HG02943 (cell line): ENCODE data around the gene PLEKHG3.

Source experiments
- ATAC-seq: cut with Tn5 transposase; IDR thresholded peaks from one replicate; pipeline ENCODE4 v1.9.1; 2021; ENCODE audit warnings: mild to moderate bottlenecking, low read depth, moderate library complexity; ENCODE audit not compliant: unreplicated experiment

Gene PLEKHG3

DNA sequence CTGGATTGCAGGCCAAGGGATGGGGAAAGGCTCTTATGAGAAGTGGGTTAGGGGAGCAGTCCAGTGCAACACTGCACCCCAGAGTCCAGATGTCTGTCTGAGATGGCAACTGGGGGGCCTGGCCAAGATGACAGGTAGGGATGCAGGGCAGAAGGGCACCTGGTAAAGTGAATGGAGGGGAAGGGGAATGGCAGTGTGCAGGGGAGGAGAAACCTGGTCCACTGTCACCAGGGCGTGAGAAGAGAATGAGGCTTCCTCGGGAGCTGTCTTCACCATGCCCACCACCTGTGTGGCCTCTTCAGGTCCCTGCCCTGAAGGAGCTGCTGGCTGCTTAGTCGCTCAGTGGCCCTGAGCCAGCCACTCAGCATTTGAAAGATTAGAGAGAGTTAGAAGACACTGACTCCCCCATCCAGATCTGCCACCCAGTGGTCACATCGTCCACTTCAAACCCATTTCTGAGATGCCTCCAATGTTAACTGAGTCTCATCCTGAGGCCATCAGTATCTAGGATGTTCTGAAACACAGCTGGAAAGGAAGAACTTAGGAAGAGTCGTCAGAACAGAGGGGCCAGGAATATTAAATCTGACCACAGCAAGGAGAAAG is 57.3 kb downstream of the PLEKHG3 start:
- ATAC-seq: no peak

DNA sequence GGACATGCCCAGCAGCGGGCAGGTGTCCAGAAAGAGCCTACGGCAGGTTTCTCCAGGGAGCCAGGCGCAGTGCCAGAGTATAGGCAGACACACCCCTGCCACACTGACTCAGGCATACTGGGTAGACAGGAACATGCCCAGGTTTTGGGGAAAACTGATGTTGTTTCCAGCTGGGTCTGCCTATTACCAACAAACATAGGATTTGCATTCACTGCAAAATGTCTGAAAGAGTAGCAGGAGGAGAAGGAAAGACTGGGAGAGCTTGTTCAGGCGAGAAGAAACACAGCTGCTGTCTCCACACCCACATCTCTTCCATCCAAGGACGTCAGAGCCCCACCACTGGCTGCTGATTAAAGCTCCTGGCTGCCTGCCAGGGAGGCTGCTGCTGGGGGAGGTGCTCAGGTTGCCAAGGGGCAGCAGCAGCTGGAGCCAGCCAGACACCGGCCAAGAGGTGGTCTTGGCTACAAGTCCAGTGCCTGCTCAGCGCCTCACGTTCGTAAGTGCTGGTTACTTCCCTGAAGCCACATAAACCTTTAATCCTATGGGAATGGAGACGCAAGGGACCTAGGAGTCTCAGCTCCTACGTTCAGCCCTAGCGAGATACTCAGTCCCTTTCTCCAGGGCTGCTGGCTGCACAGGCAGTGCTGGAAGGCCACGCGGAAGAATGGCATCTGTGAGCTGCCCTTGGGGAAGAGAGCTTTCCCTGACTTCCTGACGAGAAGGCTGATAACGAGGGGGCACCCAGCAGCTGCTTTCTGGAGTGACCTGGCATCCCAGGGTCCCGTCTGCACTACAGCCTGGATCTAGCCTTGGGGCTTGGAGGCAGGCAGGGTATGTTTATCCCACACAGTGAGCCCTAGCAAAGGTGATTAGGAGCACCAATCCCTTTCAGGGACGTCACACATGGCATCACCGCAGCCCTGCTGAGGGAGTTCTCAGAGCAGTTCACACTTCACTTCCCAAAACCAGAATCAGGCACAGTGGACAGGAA is 58.1 kb downstream of the PLEKHG3 start:
- ATAC-seq: no peak

DNA sequence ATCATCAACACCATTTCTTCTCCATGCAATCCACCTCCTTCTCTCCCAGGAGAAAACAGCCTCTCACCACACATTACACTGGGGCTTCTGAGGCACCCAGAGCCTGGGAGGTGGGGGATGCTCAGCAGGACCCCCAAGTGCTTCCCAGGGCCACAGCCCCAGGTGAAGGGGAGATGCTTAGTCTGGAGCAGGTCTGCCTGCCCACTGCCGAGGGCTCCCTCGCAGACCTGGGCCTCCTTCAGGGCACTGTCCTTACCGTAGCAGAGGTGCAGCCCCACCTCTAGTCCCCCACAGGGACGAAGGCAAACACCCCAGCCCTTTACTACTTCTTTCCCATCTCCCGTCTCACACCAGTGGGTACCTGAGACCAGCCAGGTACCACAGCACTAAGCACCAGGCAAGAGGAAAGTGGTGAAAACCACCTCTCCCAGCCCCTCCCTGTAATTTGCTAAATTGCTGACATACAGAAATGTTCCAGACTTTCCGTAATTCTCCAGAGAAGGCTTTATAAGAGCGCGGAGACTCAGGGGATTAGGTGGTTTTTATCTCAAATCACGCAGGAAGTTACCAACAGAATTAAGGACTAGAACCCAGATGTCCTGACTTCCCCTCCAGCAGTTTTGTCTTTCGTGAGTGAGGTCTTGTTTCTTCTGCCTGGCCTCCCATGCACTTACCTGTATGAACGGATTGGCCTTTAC is 59.0 kb downstream of the PLEKHG3 start:
- no peak for ATAC-seq

DNA sequence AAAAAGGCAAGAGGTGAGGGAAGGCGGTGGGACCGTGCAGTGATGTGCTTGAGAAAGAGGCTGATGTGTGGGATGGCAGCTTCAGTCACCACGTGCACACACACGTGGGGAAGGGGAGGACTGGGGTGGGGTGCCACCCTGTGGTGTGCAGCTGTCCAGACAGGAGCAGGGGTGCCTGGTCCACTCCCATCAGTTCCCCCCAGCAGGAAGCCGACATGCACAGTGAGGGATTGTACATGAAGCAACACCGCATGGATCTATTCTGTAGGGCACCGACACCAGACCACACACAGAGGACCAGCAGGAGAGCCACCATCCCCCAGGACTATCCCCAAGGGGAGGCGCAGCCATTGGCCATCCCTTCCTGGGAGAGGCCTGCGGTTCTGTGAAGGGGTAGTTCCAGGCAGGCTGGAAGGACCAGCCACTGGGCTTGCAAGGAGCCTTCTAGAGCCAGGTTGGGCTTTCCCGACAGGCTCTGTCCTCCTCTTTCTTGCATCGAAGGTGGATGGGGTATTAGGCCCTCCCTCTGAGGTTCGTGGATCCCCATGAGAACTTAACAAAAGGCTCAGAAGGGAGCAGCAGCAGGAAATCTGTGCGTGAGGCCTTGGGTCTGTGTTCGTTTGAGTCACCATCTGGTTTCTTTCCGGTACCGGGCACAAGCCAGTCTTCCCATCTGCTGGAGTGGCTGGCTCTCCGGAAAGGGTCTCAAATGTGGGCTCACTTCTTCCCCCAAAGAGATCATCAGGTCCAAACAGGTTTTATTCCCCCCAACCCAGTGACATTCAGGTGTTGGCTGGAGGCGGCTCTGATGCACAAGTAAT is 59.8 kb downstream of the PLEKHG3 start:
- ATAC-seq: no peak

DNA sequence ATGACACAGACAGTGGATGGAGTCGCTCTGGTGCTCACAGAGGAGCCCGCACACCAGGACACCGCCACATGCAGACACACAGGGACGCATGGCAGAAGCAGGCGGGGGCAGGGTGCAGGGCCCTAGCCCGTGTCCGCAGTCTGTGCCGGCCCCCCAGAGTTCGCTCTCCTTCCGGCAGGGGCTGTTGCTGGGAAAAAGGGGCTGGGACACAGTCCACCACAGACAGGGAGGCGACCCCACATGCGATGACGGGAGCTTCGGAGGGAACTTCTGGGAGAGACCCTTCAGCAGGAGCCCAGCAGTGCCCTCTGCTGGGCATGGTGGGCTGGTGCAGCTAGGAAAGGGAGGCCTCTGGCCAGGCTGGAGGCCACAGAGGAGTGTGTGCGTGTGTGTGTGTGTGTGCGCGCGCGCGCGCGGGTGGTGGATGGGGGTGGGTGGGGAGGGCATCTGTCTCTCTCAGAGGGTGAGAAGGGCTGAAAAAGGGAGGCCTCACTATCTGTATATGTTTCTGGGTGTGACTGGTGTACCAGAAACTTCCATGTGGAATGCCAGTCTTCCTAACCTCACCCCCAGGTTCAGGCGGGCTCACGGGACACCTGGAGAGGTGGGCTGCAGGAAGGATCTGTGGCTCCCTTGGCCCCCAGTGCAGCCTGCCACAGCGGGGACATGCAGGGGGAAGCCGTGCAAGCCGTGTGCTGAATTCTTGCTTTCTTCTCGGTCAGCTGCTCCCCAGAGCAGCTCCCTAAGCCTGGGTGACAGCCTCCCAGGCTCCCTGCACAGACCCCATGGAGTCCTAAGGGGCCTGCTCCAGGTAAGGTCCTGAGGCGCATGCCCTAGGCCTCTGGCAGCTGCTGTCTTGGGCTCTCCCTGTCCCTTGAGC is 60.7 kb downstream of the PLEKHG3 start:
- no peak for ATAC-seq

DNA sequence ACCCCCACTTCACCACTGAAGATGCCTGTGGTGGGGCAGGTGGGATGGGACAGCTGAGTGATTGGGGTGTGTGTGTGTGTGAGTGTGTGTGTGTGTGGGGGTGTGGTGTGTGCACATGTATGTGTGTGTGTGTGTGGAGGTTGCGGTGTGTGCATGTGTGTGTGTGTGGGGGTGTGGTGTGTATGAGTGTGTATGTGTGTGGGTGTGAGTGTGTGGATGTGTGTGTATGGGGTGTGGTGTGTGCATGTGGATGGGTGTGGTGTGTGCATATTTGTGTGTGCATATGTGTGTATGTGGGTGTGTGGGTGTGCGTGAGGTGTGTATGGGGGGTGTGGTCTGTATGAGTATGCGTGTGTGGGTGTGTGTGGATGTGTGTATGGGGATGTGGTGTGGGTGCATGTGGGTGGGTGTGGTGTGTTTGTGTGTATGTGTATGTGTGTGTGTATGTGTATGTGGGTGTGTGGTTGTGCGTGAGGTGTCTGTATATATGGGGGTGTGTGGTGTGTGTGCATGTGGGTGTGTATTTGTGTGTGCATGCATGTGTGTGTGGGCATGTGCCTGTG is 61.6 kb downstream of the PLEKHG3 start:
- no peak for ATAC-seq

DNA sequence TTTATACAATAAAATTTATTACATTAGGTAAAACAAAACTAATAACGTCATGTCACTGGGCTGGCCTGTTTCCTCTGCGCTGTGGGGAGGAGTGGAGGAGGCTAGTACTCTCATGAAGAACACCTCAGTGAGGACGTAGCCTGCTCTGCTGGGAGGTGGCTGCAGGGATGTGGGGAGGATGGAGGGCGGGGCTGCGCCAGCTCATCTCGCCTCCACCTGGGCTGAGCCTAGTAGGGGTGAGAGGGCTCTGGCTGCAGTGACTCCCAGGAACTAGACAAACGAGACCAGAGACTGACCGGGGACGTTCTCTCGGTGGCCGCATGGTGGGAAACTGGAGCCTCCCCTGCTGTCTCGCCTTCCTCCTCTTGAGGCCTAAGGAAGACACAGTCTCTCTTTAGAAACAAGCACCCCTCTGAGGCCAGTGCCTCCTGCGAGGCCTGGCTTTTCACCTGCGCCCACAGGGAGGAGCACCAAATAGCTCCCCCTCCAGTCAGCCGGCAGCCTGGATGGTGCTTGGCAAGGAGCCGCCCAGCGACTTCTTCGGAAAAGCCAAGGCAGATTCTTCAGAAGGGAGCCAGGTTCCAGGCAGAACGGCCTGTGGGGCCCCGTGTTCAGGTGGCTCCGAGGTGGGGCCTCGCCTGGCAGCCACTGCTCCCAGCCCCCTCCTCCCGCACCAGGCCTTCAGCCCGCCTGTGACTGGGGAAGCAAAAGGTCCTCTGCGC is 62.4 kb downstream of the PLEKHG3 start:
- no peak for ATAC-seq

DNA sequence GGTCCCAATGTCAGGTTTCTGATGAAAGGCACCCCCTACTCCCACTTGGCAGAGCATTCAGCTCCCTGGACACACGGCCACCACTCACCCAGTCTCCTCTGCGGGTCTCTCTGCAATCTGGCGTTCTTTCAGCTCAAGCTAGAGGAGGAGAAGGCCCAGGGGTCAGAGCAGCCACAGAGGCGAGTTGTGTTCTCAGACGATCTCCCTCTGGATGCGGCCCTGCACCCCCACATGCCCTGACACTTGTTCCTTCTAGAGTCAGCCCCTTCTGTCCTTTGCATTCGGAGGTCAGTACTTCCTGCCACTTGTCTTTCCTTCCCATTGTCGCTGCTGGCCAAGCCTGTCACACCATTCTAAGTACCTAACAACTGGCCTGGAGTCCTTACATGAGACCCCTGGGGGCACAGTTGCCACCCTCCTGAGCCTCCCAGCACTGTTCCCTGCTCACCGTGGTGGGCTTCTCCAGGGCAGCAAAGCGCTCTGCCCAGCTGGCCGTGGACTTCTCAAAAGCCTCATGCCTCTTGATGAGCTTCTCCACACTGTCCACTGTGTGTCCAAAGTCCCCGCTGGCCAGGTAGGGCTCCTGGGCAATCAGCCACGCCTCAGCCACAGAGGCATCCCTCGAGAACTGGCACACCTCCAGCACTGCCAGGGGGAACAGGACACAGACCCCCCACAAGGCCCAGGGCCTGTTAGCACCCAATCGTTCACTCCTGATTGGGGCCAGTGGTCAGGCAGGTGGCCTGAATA is 63.2 kb downstream of the PLEKHG3 start:
- ATAC-seq: no peak

DNA sequence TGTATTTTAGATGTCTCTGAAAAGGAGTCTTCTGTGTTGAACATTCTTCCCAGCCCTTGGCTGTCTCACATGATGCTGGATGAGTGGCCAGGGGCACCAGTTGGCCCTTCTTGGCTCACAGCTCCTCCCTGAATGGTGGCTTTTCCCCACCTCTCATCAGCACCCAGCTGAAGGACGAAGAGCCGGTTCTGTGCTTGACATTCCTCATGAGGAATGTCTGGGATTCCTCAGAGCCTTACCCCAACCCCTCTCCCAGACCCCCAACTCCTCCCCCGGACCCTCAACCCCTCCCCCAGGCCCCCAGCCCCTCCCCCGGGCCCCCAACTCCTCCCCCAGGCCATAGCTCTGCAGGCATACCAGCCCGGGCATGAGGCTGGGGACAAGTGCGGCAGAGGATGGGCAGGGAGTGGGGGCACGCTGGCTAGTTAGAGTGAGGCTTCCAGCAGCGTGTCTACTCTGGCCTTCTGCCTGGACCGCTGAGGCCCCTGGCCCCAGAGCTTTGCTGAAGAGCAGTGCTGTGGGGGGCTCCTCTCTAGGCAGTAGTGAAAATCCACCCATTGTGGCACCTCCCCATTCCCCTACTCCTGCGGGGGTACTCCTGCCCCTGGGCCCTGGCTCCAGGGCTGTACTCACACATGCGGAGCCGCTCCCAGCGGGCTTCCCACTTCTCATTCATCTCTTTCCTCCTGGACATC is 64.3 kb downstream of the PLEKHG3 start:
- no peak for ATAC-seq

DNA sequence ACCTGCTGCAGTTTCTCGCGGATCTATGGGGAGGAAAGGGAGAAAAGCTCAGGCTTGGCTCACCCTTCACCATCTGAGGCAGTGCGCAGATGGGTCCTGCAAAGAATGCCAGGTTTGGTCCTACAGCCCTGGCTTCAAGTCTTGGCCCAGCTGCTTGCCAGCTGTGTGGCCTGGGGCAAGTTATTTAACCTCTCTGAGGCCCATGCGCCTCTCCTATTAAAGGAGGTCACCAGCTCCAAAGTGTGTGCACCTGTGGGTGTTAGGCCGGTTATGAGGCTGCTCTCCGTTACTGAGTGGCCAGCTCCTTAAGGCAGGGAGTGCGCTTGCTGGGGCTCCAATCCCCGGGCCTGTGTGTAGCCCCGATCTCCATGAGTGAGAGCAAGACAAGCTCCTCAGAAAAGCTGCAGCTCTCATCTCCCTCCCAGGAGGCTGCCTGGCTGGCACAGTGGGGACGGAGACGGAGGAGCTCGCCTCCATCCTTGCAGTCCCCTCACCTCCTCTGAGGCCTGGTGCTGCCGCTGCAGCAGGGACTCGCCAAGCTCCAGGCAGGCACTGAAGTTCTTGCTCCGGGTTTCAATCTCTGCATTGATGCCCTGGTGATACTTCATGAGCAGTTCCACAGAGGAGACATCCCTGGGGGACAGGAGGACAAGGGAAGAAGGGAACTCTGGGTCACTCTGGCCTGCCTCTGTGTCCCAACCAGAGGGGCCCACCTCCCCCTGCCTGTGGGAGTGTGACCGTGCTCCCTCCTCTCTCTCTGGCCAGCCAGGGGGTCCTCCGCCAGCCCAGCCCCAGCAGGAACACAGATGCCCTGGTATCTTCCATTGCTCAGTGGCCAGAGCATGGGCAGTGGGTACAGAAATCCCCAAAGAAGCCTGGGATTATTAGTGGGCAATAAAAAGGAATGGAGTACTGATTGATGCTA is 65.1 kb downstream of the PLEKHG3 start:
- no peak for ATAC-seq

DNA sequence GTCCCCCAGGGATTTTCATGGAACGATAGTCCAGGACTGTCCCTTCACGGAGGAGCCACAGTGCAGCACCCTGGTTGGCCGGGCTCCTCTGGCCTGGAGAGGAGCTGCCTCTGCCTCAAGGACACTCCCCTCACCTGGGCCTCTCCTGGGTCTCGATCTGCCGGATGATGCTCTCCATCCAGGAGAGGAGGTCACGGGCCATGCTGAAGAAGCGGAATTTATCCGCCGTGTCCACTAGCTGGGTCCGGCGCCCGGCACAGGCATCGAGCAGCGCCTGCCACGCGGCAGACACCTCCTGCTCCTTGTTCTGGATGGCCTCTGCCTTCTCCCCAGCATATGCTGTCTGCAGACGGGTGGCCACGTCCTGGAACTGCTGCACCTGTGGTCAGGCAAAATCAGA is 66.5 kb downstream of the PLEKHG3 start:
- no peak for ATAC-seq

DNA sequence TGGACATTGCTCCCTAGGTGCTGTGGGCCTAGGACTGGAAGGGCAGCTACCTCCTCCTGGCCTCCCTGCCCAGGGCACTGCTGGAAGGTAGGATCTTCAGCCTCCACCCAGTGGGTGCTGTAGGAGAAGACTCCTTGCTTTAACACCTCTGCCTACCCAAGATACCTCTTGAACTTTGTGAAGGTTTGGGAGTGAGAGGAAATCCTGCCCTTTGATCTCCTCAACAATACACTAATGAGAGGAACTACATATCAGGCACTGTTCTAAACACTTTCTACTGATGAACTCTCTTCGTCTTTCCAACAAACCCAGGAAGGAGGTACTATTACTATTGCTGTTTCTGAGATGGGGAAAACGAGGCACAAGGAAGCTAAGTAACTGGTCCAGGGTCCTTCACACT is 66.9 kb downstream of the PLEKHG3 start:
- ATAC-seq: no peak

DNA sequence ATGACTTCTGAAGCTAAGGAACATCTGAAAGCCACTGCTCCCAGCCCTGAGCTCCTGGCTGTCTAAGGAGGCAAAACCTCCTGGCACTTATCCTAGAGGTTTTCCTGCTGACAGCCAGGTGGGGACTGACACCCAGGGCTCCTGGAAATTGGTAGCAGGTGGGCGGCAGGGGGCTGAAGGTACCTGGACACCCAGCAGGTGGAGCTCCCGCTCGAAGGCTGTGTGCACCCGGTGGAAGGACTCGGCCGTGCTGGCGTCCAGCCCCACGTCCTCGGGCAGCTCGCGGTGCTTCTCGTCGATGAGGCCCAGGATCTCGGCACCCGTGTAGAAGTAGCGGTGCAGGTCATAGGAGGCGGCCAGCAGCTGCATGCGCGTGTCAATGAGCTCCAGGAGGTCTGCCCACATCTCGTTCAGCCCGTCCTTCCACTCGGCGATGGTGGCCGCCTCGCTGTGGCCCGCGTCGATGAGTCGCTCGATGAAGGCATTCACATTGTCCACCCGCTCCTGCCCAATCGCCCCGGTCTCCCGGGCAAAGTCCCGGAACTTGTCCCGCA is 68.2 kb downstream of the PLEKHG3 start:
- ATAC-seq: no peak

DNA sequence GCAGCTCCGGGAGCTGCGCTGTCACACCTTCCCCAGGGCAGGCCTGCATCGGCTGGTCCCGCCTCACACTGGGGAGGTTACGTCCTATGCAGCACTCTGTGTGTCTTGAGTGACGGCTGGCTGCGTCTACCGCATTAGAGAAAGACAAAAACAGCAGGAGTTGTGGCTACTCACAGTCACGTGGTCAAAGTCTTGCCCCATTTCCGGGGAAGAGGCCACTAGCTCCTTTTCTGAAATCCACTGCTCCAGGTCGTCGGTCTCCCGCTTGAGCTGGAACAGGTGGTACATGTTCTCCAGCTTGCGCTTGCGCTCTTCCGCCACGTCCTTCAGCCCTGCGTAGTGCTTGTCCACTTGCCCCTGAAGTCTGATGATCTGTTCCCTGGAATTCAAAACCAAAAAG is 68.8 kb downstream of the PLEKHG3 start:
- no peak for ATAC-seq

DNA sequence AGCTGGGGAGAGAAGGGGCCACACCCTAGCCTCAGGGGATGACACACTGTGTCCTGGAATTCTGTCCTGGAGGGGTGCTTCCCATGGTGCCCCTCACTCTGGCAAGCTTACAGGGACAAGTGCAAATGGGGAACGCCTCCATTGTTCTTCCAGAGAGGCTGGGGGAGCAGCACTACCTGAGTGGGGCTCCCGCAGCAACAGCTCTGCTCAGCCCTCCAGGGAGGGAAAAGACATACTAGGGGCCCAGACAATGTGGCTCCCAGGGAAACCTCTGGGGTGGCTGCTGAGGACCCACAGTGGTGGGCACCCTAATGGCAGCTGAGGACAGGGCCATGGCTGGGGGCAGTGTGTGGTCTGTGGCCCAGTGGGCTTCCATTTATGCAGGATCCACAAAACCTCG is 69.4 kb downstream of the PLEKHG3 start:
- ATAC-seq: no peak

DNA sequence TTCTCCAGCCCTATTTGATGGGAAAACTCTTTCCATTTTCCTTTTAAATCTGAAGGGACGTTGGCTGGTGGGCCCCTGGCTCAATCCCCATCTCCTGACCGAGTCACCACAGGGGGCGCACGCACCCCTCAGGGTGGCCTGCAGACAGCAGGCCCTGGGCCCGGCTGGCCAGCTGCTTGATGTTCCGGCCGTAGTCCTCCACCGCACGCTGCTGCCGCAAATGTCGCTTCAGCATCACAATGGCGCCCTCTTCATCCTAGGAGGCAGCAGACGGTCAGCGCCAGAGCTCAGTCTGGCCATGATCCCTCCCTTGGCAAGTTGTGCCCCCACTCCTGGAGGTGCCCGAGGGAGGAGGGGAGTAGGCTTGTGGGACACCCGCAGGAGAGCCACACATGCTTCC is 70.0 kb downstream of the PLEKHG3 start:
- ATAC-seq: no peak
